Measurements from ENCODE around the gene XIRP1. TPM values are rescaled to one million over a fixed set of nuclear protein-coding genes. Genes with fewer than 3 reads are reported as not detected.

XIRP1 gene, protein sequence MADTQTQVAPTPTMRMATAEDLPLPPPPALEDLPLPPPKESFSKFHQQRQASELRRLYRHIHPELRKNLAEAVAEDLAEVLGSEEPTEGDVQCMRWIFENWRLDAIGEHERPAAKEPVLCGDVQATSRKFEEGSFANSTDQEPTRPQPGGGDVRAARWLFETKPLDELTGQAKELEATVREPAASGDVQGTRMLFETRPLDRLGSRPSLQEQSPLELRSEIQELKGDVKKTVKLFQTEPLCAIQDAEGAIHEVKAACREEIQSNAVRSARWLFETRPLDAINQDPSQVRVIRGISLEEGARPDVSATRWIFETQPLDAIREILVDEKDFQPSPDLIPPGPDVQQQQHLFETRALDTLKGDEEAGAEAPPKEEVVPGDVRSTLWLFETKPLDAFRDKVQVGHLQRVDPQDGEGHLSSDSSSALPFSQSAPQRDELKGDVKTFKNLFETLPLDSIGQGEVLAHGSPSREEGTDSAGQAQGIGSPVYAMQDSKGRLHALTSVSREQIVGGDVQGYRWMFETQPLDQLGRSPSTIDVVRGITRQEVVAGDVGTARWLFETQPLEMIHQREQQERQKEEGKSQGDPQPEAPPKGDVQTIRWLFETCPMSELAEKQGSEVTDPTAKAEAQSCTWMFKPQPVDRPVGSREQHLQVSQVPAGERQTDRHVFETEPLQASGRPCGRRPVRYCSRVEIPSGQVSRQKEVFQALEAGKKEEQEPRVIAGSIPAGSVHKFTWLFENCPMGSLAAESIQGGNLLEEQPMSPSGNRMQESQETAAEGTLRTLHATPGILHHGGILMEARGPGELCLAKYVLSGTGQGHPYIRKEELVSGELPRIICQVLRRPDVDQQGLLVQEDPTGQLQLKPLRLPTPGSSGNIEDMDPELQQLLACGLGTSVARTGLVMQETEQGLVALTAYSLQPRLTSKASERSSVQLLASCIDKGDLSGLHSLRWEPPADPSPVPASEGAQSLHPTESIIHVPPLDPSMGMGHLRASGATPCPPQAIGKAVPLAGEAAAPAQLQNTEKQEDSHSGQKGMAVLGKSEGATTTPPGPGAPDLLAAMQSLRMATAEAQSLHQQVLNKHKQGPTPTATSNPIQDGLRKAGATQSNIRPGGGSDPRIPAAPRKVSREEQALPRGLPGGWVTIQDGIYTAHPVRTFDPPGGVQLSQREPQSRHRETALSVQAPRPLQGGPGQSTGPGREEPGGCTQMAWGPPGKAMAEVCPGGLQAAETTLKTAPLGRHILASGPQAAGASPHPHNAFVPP (N-terminal part only)
- total RNA-seq: not detected
- not detected for polyA plus RNA-seq

GRCh38 chr3:39192490-39193092 is at the start of gene XIRP1:
Gene XIRP1 (minus strand): TSS chr3:39192595. CDS start chr3:39189445, 3,150 bp downstream.
- H3K27ac ChIP-seq (ENCODE audit: insufficient read depth, low read length, poor library complexity, severe bottlenecking): no peak within 1 kb of the TSS
- DNase-seq: no peak
- H3K9me3 Mint-ChIP-seq: peaks cover 0 to 2% (median 0%) of the 10 kb centered on the region in 7 donors
- no peak within 1 kb of the TSS for H3K27ac Mint-ChIP-seq
- H3K36me3 Mint-ChIP-seq: no peaks in the 10 kb centered on the region
- no peaks in the 10 kb centered on the region for H3K36me3 ChIP-seq (ENCODE audit: control insufficient read depth, insufficient read depth, low read length)
- H3K9me3 ChIP-seq (ENCODE audit: control insufficient read depth in 2 of 2, low read length in 2 of 2): no peaks in the 10 kb centered on the region
- no peak within 1 kb of the TSS for H3K4me3 Mint-ChIP-seq
- peaks cover 15% of the 10 kb centered on the region for H3K27me3 Mint-ChIP-seq
- peaks cover 0 to 9% (median 5%) of the 10 kb centered on the region in 4 donors for H3K4me1 Mint-ChIP-seq
- no peaks in the 10 kb centered on the region for H3K4me1 ChIP-seq (ENCODE audit: control insufficient read depth, insufficient read depth, low read length, poor library complexity, severe bottlenecking)
- no peak for ATAC-seq (ENCODE audit: low read depth in 2 of 2)
- H3K27me3 ChIP-seq (ENCODE audit: control insufficient read depth, insufficient read depth, low read length): peaks cover 4% of the 10 kb centered on the region
- no peak within 1 kb of the TSS for H3K4me3 ChIP-seq (ENCODE audit: low read depth, low read length)

DNA sequence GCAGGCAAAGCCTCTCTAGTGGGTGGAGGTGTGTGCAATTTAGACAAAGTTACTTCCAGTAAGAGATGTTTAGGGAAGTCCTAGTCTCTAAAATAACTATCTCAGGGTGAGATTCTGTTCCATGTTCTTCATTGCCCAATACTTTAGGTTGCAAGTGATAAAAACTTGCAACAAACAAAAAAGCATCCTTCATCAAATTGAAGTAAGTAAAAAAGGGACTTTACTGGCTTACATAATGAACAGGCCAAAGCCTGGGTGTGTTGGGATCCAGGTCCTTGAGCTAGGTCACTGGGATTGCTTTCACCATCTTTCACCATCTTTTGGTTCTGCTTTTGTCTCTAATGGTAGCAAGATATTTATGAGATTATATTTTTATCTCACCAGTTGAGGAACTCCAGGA is 49.2 kb upstream of the XIRP1 start:
- DNase-seq (no peak), ATAC-seq (ENCODE audit: low read depth in 2 of 2) (no peak)
- Mint-ChIP-seq H3K9me3 (peaks cover 0 to 8% (median 2%) of the 10 kb centered on the region in 7 donors), H3K4me3 (no peak overlapping the region), H3K36me3 (peaks cover 4% of the 10 kb centered on the region), H3K27ac (no peak overlapping the region), H3K27me3 (peaks cover 15% of the 10 kb centered on the region), H3K4me1 (no peaks in the 10 kb centered on the region)
- H3K4me3 ChIP-seq (ENCODE audit: low read depth, low read length): no peak overlapping the region
- H3K4me1 ChIP-seq (ENCODE audit: control insufficient read depth, insufficient read depth, low read length, poor library complexity, severe bottlenecking): no peaks in the 10 kb centered on the region
- peaks cover 4% of the 10 kb centered on the region for H3K27me3 ChIP-seq (ENCODE audit: control insufficient read depth, insufficient read depth, low read length)
- H3K36me3 ChIP-seq (ENCODE audit: control insufficient read depth, insufficient read depth, low read length): no peaks in the 10 kb centered on the region
- H3K27ac ChIP-seq (ENCODE audit: insufficient read depth, low read length, poor library complexity, severe bottlenecking): no peak overlapping the region
- peaks cover 0 to 2% of the 10 kb centered on the region in 2 experiments for H3K9me3 ChIP-seq (ENCODE audit: control insufficient read depth in 2 of 2, low read length in 2 of 2)

DNA sequence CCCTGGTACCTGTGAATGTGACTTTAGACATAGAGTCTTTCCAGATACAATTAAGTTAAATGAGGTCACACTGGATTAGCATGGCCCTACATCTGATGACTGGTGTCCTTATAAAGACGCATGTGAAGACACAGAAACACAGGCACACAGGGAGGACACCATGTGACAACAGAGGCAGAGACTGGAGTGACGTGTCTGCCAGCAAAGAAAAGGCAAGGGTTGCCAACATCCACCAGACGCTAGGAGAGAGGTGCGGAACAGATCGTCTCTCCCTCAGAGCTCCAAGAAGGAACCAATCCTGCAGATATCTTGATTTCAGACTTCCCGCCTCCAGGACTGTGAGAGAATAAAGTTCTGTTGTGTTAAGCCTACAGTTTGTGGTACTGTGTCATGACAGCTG is 44.6 kb upstream of the XIRP1 start:
- DNase-seq: no peak
- Histone ChIP-seq H3K9me3 (ENCODE audit: control insufficient read depth in 2 of 2, low read length in 2 of 2) (no peaks in the 10 kb centered on the region), H3K27me3 (ENCODE audit: control insufficient read depth, insufficient read depth, low read length) (peaks cover 11% of the 10 kb centered on the region), H3K36me3 (ENCODE audit: control insufficient read depth, insufficient read depth, low read length) (no peaks in the 10 kb centered on the region), H3K4me1 (ENCODE audit: control insufficient read depth, insufficient read depth, low read length, poor library complexity, severe bottlenecking) (peaks cover 9% of the 10 kb centered on the region), H3K27ac (ENCODE audit: insufficient read depth, low read length, poor library complexity, severe bottlenecking) (no peak overlapping the region), H3K4me3 (ENCODE audit: low read depth, low read length) (no peak overlapping the region)
- Mint-ChIP-seq H3K27me3 (peaks cover 35% of the 10 kb centered on the region), H3K27ac (no peak overlapping the region), H3K9me3 (no peaks in the 10 kb centered on the region), H3K4me1 (peaks cover 12 to 29% (median 14%) of the 10 kb centered on the region in 4 donors), H3K4me3 (no peak overlapping the region), H3K36me3 (no peaks in the 10 kb centered on the region)
- ATAC-seq (ENCODE audit: low read depth in 2 of 2): no peak

DNA sequence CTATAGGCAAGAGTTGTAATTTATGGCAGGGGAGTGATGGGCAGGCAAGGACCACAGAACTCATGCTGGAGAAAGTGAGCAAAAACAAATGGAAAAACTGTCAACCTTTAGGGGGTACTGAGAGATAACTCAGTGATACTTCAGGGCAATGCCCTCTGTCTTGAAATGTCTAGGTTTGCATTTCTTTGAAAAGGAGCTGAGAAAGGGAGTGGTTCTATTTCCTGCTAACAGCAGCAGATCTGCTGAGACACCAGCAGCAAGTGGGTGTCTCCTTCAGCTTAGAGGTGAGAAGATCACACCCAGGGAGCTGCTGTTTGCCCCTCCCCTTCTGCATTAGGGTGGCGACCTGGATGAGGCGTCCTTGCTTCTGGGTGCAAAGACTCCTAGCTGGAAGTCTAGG is 42.3 kb upstream of the XIRP1 start:
- Mint-ChIP-seq H3K4me3 (peak overlapping the region in 2 of 4 donors; percentile 45 to 55), H3K27me3 (peaks cover 41% of the 10 kb centered on the region), H3K9me3 (no peaks in the 10 kb centered on the region), H3K36me3 (no peaks in the 10 kb centered on the region), H3K4me1 (peaks cover 12 to 29% (median 14%) of the 10 kb centered on the region in 4 donors), H3K27ac (peak overlapping the region in 1 of 3 donors; percentile 22)
- no peaks in the 10 kb centered on the region for H3K9me3 ChIP-seq (ENCODE audit: control insufficient read depth in 2 of 2, low read length in 2 of 2)
- H3K27ac ChIP-seq (ENCODE audit: insufficient read depth, low read length, poor library complexity, severe bottlenecking): no peak overlapping the region
- peak overlapping the region; percentile 21 for H3K4me3 ChIP-seq (ENCODE audit: low read depth, low read length)
- peaks cover 19% of the 10 kb centered on the region for H3K27me3 ChIP-seq (ENCODE audit: control insufficient read depth, insufficient read depth, low read length)
- DNase-seq (peak in 2 of 3 donors; percentile 10 to 90), ATAC-seq (ENCODE audit: low read depth in 2 of 2) (peak; percentile 81 to 92)
- H3K4me1 ChIP-seq (ENCODE audit: control insufficient read depth, insufficient read depth, low read length, poor library complexity, severe bottlenecking): peaks cover 9% of the 10 kb centered on the region
- H3K36me3 ChIP-seq (ENCODE audit: control insufficient read depth, insufficient read depth, low read length): no peaks in the 10 kb centered on the region

DNA sequence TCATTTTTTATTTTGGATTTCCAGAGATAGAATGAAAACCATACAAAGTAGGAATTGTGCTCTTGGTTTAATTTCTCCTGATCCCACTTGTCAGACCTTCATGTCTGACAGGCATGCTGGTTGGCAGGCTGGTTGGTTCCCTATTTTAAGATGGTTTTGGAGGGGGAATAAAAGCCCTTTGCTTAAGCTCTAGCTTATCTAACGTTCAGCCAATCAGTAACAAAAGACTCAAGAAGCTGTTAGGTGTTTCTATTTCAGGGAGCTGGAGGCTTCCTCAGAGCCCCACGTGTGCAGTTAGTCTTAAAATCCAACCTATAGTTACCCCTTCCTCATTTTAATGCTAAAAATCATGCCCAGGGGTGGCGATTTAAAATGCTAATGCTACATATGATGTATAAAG is 40.5 kb upstream of the XIRP1 start:
- H3K27ac Mint-ChIP-seq: no peak overlapping the region
- DNase-seq: no peak
- Histone ChIP-seq H3K4me3 (ENCODE audit: low read depth, low read length) (no peak overlapping the region), H3K36me3 (ENCODE audit: control insufficient read depth, insufficient read depth, low read length) (no peaks in the 10 kb centered on the region), H3K27me3 (ENCODE audit: control insufficient read depth, insufficient read depth, low read length) (peaks cover 19% of the 10 kb centered on the region), H3K9me3 (ENCODE audit: control insufficient read depth in 2 of 2, low read length in 2 of 2) (no peaks in the 10 kb centered on the region), H3K27ac (ENCODE audit: insufficient read depth, low read length, poor library complexity, severe bottlenecking) (no peak overlapping the region), H3K4me1 (ENCODE audit: control insufficient read depth, insufficient read depth, low read length, poor library complexity, severe bottlenecking) (peaks cover 9% of the 10 kb centered on the region)
- no peak for ATAC-seq (ENCODE audit: low read depth in 2 of 2)
- peaks cover 35% of the 10 kb centered on the region for H3K27me3 Mint-ChIP-seq
- H3K4me1 Mint-ChIP-seq: peaks cover 12 to 29% (median 14%) of the 10 kb centered on the region in 4 donors
- H3K4me3 Mint-ChIP-seq: no peak overlapping the region
- no peaks in the 10 kb centered on the region for H3K9me3 Mint-ChIP-seq
- H3K36me3 Mint-ChIP-seq: no peaks in the 10 kb centered on the region

DNA sequence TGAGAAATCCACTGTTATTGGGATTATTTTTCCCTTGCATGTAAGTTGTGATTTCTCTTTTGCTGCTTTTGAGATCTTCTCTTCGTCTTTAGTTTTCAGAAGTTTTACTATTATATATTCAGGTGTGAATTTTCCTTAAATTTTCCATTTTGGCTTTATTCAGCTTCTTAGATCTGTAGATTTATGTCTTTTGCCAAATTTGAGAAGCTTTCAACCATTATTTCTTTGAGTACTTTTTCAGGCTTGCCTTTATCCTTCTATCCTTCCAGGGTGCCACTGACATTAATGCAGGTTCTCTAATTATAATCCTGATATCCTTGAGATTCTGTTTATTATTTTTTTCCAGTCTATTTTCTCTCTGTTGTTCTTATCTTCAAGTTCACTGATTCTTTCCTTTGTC is 38.1 kb upstream of the XIRP1 start:
- H3K27ac Mint-ChIP-seq: no peak overlapping the region
- H3K4me3 ChIP-seq (ENCODE audit: low read depth, low read length): no peak overlapping the region
- H3K27ac ChIP-seq (ENCODE audit: insufficient read depth, low read length, poor library complexity, severe bottlenecking): no peak overlapping the region
- no peaks in the 10 kb centered on the region for H3K36me3 Mint-ChIP-seq
- H3K9me3 Mint-ChIP-seq: no peaks in the 10 kb centered on the region
- H3K4me3 Mint-ChIP-seq: no peak overlapping the region
- ATAC-seq (ENCODE audit: low read depth in 2 of 2) (no peak), DNase-seq (no peak)
- H3K27me3 ChIP-seq (ENCODE audit: control insufficient read depth, insufficient read depth, low read length): peaks cover 22% of the 10 kb centered on the region
- no peaks in the 10 kb centered on the region for H3K9me3 ChIP-seq (ENCODE audit: control insufficient read depth in 2 of 2, low read length in 2 of 2)
- H3K4me1 ChIP-seq (ENCODE audit: control insufficient read depth, insufficient read depth, low read length, poor library complexity, severe bottlenecking): peaks cover 9% of the 10 kb centered on the region
- peaks cover 16 to 29% (median 17%) of the 10 kb centered on the region in 4 donors for H3K4me1 Mint-ChIP-seq
- no peaks in the 10 kb centered on the region for H3K36me3 ChIP-seq (ENCODE audit: control insufficient read depth, insufficient read depth, low read length)
- peaks cover 37% of the 10 kb centered on the region for H3K27me3 Mint-ChIP-seq

GRCh38 chr3:39228496-39228895 is 36.1 kb upstream of the XIRP1 start:
- Histone ChIP-seq H3K9me3 (ENCODE audit: control insufficient read depth in 2 of 2, low read length in 2 of 2) (no peaks in the 10 kb centered on the region), H3K27ac (ENCODE audit: insufficient read depth, low read length, poor library complexity, severe bottlenecking) (no peak overlapping the region), H3K36me3 (ENCODE audit: control insufficient read depth, insufficient read depth, low read length) (no peaks in the 10 kb centered on the region), H3K27me3 (ENCODE audit: control insufficient read depth, insufficient read depth, low read length) (peaks cover 19% of the 10 kb centered on the region), H3K4me3 (ENCODE audit: low read depth, low read length) (no peak overlapping the region), H3K4me1 (ENCODE audit: control insufficient read depth, insufficient read depth, low read length, poor library complexity, severe bottlenecking) (no peaks in the 10 kb centered on the region)
- Mint-ChIP-seq H3K9me3 (no peaks in the 10 kb centered on the region), H3K4me1 (peaks cover 3 to 11% (median 7%) of the 10 kb centered on the region in 4 donors), H3K27me3 (peaks cover 28% of the 10 kb centered on the region), H3K4me3 (no peak overlapping the region), H3K27ac (no peak overlapping the region), H3K36me3 (no peaks in the 10 kb centered on the region)
- no peak for ATAC-seq (ENCODE audit: low read depth in 2 of 2)
- no peak for DNase-seq

All from CD4-positive, CD25-positive, alpha-beta regulatory T cell (primary cell).